ENCODE results near the gene TBATA.

- TF ChIP-seq CTCF (IDR thresholded peaks at IDR 0.05; ENCODE audit: low read depth, low read length) (no peak), MAX (IDR thresholded peaks at IDR 0.05; ENCODE audit: low read depth, low read length) (no peak), MYC (IDR thresholded peaks at IDR 0.05; ENCODE audit: low read depth, low read length) (no peak), POLR2A (IDR thresholded peaks at IDR 0.05; ENCODE audit: extremely low read depth, insufficient read length) (no peak)
Observed at GRCh38 chr10:70801854-70802253, 16.7 kb upstream of the TBATA start.
